Ishikawa (cell line): ENCODE results near the gene ZNF778.

ENCODE experiments used
- CEBPB ChIP-seq: IDR thresholded peaks from 2 replicates; pipeline ENCODE4 v1.6.1; 2012
- CREB1 ChIP-seq: IDR thresholded peaks from 2 replicates; pipeline ENCODE4 v1.6.1; 2012; ENCODE audit warnings: low read depth
- EGR1 ChIP-seq: IDR thresholded peaks from 2 replicates; pipeline ENCODE4 v1.6.1; 2012
- FOXM1 ChIP-seq: IDR thresholded peaks from 2 replicates; pipeline ENCODE4 v1.6.1; 2012; ENCODE audit warnings: low read depth, borderline replicate concordance
- NFIC ChIP-seq: IDR thresholded peaks from 2 replicates; pipeline ENCODE4 v1.6.1; 2012
- TAF1 ChIP-seq: IDR thresholded peaks from 2 replicates; pipeline ENCODE4 v1.6.1; 2012; ENCODE audit warnings: low read depth, mild to moderate bottlenecking
- TCF12 ChIP-seq: IDR thresholded peaks from 2 replicates; pipeline ENCODE4 v1.6.1; 2012; ENCODE audit warnings: low read depth
- TEAD4 ChIP-seq: IDR thresholded peaks from 2 replicates; pipeline ENCODE4 v1.6.1; 2012
- TF ChIP-seq, protein P1 (sequence below): IDR thresholded peaks from 2 replicates; pipeline ENCODE4 v1.6.1; 2012; ENCODE audit warnings: low read depth, mild to moderate bottlenecking

DNA sequence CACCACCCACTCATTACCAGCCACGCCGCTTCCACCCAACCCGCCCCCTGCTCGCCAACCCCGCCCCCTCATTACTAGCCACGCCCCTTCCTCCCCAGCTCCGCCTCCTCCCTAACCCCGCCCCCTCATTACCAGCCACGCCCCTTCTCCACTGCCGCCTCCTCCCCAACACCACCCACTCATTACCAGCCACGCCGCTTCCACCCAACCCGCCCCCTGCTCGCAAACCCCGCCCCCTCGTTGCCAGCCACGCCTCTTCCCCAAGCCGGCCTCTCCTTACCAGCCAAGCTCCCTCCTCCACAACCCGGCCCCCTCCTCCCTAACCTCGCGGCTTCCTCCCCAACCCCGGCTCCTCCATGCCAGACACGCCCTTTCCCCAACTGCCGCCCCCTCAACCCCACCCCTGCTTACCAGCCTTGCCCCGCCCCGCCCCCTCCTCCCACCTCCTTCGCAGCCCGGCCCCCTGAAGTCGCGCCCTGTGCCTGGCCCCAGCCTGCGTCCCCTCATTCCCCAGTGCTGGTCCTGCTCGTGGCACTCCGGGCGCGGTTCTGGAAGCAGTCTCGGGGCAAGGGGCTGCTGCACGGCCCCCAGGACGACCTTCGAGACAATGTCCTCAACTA is 24.4 kb upstream of the ZNF778 start:
- TF ChIP-seq TCF12 (no peak), TEAD4 (no peak), CREB1 (no peak), CEBPB (no peak), NFIC (no peak), TAF1 (no peak), EGR1 (no peak), FOXM1 (no peak)
- TF ChIP-seq, protein P1, sequence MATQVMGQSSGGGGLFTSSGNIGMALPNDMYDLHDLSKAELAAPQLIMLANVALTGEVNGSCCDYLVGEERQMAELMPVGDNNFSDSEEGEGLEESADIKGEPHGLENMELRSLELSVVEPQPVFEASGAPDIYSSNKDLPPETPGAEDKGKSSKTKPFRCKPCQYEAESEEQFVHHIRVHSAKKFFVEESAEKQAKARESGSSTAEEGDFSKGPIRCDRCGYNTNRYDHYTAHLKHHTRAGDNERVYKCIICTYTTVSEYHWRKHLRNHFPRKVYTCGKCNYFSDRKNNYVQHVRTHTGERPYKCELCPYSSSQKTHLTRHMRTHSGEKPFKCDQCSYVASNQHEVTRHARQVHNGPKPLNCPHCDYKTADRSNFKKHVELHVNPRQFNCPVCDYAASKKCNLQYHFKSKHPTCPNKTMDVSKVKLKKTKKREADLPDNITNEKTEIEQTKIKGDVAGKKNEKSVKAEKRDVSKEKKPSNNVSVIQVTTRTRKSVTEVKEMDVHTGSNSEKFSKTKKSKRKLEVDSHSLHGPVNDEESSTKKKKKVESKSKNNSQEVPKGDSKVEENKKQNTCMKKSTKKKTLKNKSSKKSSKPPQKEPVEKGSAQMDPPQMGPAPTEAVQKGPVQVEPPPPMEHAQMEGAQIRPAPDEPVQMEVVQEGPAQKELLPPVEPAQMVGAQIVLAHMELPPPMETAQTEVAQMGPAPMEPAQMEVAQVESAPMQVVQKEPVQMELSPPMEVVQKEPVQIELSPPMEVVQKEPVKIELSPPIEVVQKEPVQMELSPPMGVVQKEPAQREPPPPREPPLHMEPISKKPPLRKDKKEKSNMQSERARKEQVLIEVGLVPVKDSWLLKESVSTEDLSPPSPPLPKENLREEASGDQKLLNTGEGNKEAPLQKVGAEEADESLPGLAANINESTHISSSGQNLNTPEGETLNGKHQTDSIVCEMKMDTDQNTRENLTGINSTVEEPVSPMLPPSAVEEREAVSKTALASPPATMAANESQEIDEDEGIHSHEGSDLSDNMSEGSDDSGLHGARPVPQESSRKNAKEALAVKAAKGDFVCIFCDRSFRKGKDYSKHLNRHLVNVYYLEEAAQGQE, result no peak
